ENCODE measurements around the gene HM13. TPM values are rescaled to one million over a fixed set of nuclear protein-coding genes. Genes with fewer than 3 reads are reported as not detected.

The HM13 gene
- total RNA-seq, 2 experiments from 2014 or later: 51.3 to 148 TPM

DNA sequence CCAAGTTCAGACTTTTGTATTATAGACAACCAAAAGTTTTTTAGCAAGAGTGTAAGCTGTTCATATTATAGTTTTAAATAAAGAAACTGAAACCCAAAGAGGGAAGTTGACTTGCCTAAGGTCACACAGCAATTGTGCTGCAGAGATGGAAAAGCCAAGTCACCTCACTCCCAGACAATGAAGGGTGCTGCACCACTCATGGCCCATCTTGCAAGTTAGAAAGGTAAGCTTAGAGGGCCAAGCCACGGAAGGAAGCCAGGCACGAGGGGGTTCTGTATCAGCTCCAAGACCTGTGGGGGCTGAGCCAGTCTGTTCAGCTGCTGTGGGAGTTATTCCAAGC is 40.2 kb upstream of the HM13 start:
- ChIA-PET CTCF (ENCODE audit: unreplicated experiment) (interaction anchor here (2.2 kb wide), 1 partner anchor 29 kb away, joined by 8 read pairs; no protein-coding TSS in a partner anchor), POLR2A (interaction anchor here (0.6 to 1.2 kb wide), 5 partner anchors 14 to 34 kb away, joined by 3 to 4 read pairs (median 3); no protein-coding TSS in a partner anchor)
- intact Hi-C loops (cut with micrococcal nuclease; ENCODE audit: unreplicated experiment): no loop called here
- peaks cover 28% of the 10 kb centered on the region for H3K4me1 ChIP-seq (ENCODE audit: insufficient read depth, low read length, poor library complexity, severe bottlenecking)
- no peaks in the 10 kb centered on the region for H3K36me3 ChIP-seq (ENCODE audit: insufficient read depth, low read length)
- H4K20me1 ChIP-seq (ENCODE audit: insufficient read depth, low read length): no peaks in the 10 kb centered on the region
- peak overlapping the region; percentile 71 for H3K4me2 ChIP-seq (ENCODE audit: low read length)
- no peaks in the 10 kb centered on the region for H3K79me2 ChIP-seq (ENCODE audit: insufficient read depth, low read depth, low read length)
- peak overlapping the region; percentile 60 for H3K27ac ChIP-seq (ENCODE audit: low read depth, low read length, poor library complexity, severe bottlenecking)
- no TSS peak for BruUV-seq (replicated peaks)
- H2AFZ ChIP-seq (ENCODE audit: low read length): peak overlapping the region; percentile 82
- H3K4me3 ChIP-seq (ENCODE audit: low read depth, low read length, poor library complexity, severe bottlenecking): peak overlapping the region; percentile 23
- TF ChIP-seq EZH2phosphoT487 (IDR thresholded peaks at IDR 0.05; ENCODE audit: borderline replicate concordance, low read depth, low read length): no peak
- TF ChIP-seq, protein P1, sequence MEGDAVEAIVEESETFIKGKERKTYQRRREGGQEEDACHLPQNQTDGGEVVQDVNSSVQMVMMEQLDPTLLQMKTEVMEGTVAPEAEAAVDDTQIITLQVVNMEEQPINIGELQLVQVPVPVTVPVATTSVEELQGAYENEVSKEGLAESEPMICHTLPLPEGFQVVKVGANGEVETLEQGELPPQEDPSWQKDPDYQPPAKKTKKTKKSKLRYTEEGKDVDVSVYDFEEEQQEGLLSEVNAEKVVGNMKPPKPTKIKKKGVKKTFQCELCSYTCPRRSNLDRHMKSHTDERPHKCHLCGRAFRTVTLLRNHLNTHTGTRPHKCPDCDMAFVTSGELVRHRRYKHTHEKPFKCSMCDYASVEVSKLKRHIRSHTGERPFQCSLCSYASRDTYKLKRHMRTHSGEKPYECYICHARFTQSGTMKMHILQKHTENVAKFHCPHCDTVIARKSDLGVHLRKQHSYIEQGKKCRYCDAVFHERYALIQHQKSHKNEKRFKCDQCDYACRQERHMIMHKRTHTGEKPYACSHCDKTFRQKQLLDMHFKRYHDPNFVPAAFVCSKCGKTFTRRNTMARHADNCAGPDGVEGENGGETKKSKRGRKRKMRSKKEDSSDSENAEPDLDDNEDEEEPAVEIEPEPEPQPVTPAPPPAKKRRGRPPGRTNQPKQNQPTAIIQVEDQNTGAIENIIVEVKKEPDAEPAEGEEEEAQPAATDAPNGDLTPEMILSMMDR (conservative IDR thresholded peaks at IDR 0.05; ENCODE audit: low read length): no peak
- DNase-seq (ENCODE audit: low spot score): peak; percentile 73
- H3K9me3 ChIP-seq (ENCODE audit: low read length): no peaks in the 10 kb centered on the region
- no peaks in the 10 kb centered on the region for H3K9me2 ChIP-seq (ENCODE audit: insufficient read depth, low read length)

DNA sequence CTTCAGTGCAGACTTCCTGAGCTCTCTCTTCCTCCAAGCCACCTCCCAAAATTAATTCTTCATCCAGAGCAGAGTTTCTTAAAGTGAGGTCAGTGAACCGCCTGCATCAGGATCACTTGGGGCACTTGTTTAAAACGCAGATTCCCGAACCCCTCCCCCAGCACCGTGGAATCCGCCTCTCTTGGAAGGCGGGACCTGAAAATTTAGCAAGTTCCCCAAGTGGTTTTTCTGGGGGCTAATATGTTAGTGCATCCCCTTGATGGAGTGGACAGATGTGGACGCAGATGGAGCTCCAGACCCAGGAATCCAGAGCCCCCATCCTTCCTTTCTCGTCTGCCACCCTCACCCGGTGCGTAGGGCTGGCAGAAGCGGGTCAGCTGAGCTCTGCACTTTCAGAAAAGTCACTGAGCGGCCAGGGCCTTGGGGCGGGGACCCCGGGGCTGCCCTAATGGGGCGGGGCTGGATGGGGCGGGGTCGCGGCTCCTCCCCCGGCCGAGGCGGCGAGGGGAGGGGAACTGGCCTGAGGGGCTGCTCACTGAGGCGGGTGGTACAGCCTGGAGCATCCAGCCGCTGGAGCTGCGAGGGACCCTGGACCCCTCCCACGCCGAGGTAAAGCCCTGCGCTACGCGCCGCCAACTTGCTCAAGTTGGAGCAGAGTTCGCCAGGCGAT is 39.3 kb upstream of the HM13 start, which contains the start of the genes DEFB124 and REM1:
TSS of gene DEFB124 (minus strand) at position 370 of the 670 bp plus-strand sequence. CDS start 2,114 bp downstream, outside the sequence.
TSS of gene REM1 (plus strand) at position 531 of the 670 bp plus-strand sequence. CDS start 1,158 bp downstream, outside the sequence.
- TF ChIP-seq EZH2phosphoT487 (IDR thresholded peaks at IDR 0.05; ENCODE audit: borderline replicate concordance, low read depth, low read length): no peak
- TF ChIP-seq, protein P1 (conservative IDR thresholded peaks at IDR 0.05; ENCODE audit: low read length): no peak
- no peak for DNase-seq (ENCODE audit: low spot score)
- H2AFZ ChIP-seq (ENCODE audit: low read length): peak within 1 kb of the TSS; percentile 82
- H3K4me3 ChIP-seq (ENCODE audit: low read depth, low read length, poor library complexity, severe bottlenecking): peak within 1 kb of the TSS; percentile 23
- ChIA-PET POLR2A (interaction anchor here (1.0 to 1.2 kb wide), 3 partner anchors 16 to 28 kb away, joined by 3 to 4 read pairs (median 4); no protein-coding TSS in a partner anchor), CTCF (ENCODE audit: unreplicated experiment) (interaction anchor here (2.2 kb wide), 1 partner anchor 28 kb away, joined by 8 read pairs; no protein-coding TSS in a partner anchor)
- H3K9me2 ChIP-seq (ENCODE audit: insufficient read depth, low read length): no peaks in the 10 kb centered on the region
- H3K4me2 ChIP-seq (ENCODE audit: low read length): peak within 1 kb of the TSS; percentile 71
- H3K36me3 ChIP-seq (ENCODE audit: insufficient read depth, low read length): no peaks in the 10 kb centered on the region
- no peaks in the 10 kb centered on the region for H3K9me3 ChIP-seq (ENCODE audit: low read length)
- H3K79me2 ChIP-seq (ENCODE audit: insufficient read depth, low read depth, low read length): no peaks in the 10 kb centered on the region
- no peaks in the 10 kb centered on the region for H4K20me1 ChIP-seq (ENCODE audit: insufficient read depth, low read length)
- intact Hi-C loops (cut with micrococcal nuclease; ENCODE audit: unreplicated experiment): no loop called here
- BruUV-seq (replicated peaks): no TSS peak
- H3K27ac ChIP-seq (ENCODE audit: low read depth, low read length, poor library complexity, severe bottlenecking): peak within 1 kb of the TSS; percentile 60
- H3K4me1 ChIP-seq (ENCODE audit: insufficient read depth, low read length, poor library complexity, severe bottlenecking): peaks cover 28% of the 10 kb centered on the region
